A204.1 (cell line): Measurements from ENCODE around the gene INTS14.
"Not testable (repeated sequence)": the region's sequence is repeated elsewhere in the genome, so short reads cannot be mapped to it uniquely, and the experiment has no call there.

Source experiments
- FAIRE-seq: peaks from 2 replicates; lab custom pipeline; 2012; peaks lifted over from hg19 to GRCh38; lab: Jason Lieb, UNC

Gene INTS14

GRCh38 chr15:65578904-65579728 is 31.8 kb downstream of the INTS14 start:
- FAIRE-seq: no peak

DNA sequence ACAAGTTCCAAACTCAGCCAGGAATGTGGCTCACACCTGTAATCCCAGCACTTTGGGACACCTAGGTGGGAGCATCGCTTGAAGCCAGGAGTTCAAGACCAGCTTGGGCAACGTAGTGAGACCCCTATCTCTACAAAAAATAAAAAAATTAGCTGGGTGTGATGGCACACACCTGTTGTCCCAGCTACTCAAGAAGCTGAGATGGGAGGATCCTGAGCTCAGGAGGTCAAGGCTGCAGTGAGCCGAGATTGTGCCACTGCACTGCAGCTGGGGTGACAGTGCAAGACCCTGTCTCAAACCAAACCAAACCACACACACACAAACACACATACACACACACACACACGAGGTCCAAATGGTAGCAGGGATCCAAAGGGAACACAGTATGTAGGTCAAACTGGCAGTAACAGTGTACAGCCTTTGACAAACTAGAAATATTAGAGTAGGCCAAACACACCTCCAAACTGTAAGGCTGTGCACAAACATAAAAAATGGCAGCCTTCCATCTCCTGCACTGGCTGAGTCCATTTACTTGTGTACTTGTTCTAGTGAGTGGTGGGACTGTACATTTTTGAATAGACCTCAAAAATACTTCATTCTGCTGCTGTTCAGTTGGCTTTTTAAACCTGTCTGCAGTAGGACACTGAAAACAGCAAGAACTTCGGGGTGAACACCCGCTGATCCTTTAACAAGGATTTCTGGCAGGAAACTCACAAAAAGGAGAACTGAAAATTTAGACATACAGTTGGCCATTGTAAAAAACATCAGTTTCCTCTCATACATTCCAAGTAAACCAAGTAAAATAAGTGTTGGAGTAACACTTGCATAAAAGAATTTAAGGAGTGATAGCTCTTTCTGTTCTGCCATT is 33.6 kb downstream of the INTS14 start:
- no peak for FAIRE-seq

DNA sequence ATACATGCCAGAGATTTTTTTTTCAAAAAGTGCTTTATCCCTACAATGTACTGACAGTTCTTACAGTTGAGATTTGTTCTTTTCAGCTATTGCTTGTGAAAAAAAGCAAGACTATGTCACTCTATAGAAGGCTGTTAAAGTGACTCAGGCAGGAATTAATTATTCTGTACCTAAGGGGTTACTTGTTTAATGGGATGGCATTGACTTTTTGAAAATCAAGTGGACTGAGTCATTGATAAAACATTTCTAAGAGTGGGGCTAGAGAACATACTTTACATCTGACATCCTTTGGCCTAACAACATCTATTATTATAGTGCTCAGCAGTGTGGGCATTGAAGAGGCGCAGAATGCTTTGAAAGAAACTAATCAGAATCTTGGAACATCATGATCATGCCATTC is 34.3 kb downstream of the INTS14 start:
- no peak for FAIRE-seq

DNA sequence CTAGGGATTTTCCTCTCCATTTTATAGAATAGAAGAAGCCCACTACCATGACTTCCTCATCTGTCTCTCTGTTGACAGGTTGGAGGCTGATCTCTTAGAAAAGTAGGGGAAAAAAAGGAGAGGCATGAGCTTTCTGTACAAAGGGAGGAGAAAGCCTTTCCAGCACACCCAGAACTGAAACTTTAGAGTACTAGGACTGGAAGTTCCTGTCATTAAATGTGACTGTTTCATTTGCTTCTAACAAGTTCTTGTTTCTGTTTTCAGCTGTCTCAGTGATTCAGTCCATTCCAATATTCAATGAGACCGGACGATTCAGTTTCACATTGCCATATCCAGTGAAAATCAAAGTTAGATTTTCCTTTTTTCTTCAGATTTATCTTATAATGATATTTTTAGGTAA is 39.0 kb downstream of the INTS14 start:
- no peak for FAIRE-seq

DNA sequence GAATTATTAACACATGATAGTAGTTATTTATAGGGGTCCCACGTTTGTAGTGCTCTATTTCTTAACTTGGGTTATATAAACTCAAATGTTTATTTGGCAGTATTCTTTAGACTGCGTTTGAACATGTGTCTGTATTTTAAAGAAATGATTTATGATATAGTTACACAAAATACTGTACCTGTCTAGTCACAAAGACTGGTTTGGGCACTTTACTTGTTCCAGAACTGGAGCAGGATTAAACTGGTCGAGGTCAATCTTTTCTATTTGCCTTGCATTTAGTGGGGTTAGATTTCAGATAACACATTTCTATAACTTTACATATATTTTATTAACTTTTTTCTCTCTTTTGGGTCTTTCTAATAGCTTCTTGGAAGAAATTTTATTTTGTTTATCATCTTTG is 41.2 kb downstream of the INTS14 start:
- no peak for FAIRE-seq

DNA sequence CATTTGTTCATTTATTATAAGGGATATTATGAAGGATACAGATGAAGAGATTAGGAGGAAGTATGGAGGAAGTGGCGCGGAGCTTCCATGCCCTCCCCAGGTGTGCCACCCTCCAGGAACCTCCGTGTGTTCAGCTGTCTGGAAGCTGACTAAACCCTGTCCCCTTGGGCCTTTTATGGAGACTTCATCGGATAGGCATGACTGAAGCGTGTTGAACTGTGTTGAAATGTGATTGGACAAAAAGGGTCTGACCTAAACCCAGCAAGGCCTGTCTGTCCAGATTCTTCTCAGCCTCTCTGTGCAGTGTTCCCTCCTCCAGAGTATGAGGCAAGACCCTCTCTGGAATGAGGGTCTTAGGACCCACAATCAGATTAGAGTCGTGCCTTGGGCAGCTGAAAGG is 49.0 kb downstream of the INTS14 start:
- no peak for FAIRE-seq

DNA sequence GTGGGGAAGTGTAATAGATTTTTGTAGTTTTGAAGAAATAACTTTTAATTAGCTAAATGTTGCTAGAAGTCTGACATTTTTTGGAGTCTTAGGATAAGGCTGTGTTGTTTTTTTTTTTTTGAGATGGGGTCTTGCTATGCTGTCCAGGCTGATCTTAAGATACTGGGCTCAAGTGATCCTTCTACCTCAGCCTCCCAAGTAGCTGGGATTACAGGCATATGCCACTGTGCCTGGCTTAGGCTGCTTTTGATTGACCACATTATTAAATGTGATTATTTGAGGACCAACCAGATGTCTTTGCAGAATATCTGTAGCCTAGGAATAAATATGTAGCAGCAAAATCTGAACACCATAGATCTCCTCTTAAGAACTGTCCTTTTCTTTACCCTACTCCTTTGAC is 51.0 kb downstream of the INTS14 start:
- FAIRE-seq: no peak

DNA sequence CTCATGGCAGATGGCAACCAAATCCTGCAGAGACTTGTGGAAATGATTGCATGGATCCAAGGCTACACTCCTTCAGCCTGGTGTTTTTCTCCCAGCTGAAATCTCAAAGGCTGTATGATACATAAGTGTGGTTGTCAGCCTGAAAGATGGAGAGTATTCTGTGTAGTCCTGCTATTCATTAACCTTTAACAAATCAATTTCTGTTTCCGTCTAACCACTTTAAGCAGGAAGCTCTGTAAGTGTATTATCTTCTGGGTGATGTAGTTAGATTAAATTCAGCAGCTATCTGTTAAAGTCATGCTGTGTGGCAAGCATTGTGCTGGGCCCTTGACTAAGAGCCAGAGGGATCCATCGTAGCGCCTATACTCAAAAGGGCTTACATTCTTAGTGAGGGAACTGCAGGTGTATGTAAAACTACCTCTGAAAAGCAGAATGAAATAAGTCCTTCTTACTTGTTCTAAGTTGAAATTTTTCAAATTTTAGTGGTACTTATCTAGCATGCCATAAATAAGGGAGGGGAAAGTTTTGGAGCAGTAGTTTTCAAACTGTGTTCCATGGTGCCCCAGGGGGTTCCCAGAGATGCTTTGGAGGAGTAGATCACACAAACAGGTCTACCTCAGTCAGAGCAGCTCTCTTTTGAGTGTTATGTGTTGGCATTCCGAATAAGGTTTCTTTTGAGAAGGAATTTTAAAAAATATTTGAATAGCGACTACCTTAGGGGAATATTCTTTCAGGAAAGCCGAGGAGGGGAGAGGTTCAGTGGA is 51.8 kb downstream of the INTS14 start:
- no peak for FAIRE-seq

DNA sequence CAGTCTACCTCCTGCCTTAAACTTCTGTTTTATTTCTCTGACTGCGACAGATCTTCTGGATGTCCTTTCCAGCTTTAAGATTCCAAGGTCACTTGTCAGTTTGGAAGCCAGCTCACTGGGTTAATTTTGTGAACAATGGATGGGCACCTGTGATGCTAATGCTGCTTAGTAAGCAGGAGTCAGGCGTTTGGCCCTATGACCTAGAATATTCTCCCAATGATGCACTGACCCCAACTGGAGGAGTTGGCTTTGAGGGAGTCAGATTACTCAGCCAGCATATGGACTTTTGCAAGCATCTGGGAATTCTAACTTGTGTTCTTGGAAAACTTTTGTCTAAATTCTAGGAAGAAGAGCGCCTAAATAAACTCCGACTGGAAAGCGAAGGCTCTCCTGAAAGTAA is 52.6 kb downstream of the INTS14 start:
- no peak for FAIRE-seq

GRCh38 chr15:65556622-65557021 is 54.3 kb downstream of the INTS14 start:
- FAIRE-seq: no peak

GRCh38 chr15:65553691-65554090 is 57.2 kb downstream of the INTS14 start:
- no peak for FAIRE-seq

DNA sequence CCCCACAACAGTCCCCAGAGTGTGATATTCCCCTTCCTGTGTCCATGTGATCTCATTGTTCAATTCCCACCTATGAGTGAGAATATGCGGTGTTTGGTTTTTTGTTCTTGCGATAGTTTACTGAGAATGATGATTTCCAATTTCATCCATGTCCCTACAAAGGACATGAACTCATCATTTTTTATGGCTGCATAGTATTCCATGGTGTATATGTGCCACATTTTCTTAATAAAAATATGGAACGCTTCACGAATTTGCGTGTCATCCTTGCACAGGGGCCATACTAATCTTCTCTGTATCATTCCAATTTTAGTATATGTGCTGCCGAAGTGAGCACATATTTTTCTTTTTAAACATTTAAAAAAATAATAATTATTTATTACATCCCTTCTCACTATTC is 58.1 kb downstream of the INTS14 start:
- FAIRE-seq: not testable (repeated sequence)

DNA sequence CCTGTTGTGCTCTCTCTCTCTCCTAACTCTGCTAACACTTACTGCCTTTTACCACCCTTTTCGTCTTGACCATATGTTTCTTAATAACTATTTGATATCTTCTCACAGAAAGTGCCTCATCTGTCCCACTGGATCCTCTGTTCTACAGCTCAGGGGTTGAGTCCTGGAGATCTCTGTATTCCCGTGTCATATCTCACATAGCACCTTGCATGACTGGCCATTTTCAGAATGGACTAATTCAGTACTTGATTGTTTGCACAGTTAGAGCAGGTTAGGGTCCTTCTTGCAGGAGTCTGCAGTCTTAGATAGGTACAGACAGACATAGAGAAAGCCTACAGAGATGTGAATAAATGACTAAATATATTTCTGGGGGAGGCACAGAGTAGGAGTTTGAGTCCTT is 59.7 kb downstream of the INTS14 start:
- no peak for FAIRE-seq

DNA sequence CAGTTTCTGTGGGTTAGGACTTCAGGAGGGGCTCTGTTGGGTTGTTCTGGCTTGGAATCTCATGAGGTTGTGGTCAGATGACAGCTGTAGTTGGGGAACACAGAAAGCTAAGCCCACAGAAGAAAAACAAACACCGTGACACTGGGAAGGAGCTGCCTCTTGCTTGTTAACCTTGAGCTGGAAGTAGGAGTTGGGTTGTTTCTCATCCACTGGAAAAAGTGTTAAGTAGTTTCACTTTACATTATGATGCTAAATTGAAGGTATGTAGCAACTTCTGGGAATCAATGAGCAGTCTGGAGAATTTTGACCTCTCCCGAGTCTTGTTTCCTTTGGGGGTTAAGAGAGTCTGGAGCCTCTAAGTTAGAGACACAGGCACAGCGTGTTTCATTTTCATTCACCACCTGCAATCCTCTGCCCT is 60.2 kb downstream of the INTS14 start:
- FAIRE-seq: no peak

- FAIRE-seq: not testable (repeated sequence)
These were observed 61.6 kb downstream of the INTS14 start for GRCh38 chr15:65549288-65549687.

DNA sequence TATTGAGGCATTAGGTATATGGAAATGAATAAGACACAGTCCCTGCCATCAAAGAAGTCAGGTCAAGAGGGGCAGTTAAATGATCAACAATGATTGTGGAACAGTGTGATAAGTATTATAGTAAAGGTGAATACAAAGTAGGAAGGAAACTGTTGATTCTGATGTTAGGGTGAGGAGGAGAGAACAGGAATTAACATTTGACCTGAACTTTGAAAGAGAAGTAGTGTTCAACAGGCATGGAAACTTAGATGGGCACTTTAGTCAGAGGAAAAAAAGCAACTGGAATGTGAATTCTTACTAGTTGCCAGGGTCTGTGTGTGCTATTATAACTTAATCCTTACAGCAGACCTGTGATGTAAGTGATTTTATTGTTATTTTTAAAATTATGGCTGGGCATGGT is 63.1 kb downstream of the INTS14 start:
- no peak for FAIRE-seq

DNA sequence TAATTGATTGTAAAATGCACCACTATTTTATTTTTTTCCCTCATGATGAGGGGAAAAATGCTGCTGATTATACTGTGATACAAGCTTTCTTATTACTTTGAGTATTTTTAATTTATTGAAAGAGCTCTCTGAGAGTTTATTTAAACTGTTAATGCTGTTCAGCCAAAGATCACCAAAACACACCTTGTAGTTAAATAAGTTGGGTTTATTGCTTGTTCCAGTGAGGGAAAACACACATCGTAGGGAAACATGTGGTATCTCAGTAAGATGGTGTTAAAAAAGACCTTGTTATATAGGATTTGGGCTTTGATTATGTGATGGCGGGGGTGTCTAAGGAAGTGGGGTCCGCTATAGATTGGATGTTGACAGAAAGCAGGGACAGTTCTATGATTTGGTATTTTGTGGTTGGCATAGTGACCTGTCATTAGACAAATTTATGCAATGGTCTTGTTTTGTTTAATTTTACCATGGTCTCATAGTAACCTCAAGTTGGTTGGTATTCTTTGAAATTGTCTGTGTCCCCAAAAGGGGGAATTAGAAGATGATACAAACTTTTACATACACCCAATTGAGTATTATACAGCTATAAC is 69.6 kb downstream of the INTS14 start:
- FAIRE-seq: no peak

DNA sequence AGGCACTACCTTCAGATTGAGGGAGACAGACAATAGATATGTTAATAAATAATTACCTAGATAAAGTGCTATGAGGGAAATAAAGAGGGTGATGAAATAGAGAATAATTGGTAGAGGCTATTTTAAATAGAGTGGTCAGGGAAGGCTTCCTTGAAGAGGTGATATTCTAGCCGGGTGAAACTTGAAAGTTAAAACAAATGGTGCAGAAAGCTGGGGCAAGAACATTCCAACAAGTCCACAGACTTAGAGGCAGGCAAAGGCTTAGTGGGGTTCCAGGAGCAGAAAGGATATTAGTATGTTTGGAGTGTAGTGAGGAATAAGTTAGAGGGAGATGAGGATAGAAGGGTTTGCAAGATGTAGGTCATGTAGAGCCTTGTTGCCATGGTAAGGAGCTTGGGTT is 70.6 kb downstream of the INTS14 start:
- no peak for FAIRE-seq

DNA sequence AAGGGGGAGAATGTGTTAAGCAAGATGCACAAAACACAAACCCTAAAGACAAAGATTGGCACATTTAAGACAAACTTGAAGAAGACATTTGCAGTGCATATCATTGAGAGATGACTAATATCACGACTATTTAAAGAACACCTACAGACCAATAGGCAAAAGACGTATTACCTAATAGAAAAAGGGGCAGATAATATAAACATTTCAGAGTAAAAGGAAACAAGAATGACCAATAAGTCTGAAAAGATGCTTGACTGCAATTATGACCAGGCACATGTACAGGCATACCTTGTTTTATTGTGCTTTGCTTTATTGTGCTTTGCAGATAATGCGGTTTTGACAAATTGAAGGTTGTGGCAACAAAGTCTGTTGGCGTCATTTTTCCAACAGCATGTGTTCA is 75.7 kb downstream of the INTS14 start:
- no peak for FAIRE-seq

- no peak for FAIRE-seq
These were observed 77.7 kb downstream of the INTS14 start for GRCh38 chr15:65533057-65533756.

- FAIRE-seq: no peak
These were observed 78.2 kb downstream of the INTS14 start for GRCh38 chr15:65532738-65533051.
